ENCODE measurements around the gene RALGAPA2. TPM values are rescaled to one million over a fixed set of nuclear protein-coding genes. Genes with fewer than 3 reads are reported as not detected.

RALGAPA2 gene
- total RNA-seq, 1 donor from 2014 or later = 16.5 TPM

DNA sequence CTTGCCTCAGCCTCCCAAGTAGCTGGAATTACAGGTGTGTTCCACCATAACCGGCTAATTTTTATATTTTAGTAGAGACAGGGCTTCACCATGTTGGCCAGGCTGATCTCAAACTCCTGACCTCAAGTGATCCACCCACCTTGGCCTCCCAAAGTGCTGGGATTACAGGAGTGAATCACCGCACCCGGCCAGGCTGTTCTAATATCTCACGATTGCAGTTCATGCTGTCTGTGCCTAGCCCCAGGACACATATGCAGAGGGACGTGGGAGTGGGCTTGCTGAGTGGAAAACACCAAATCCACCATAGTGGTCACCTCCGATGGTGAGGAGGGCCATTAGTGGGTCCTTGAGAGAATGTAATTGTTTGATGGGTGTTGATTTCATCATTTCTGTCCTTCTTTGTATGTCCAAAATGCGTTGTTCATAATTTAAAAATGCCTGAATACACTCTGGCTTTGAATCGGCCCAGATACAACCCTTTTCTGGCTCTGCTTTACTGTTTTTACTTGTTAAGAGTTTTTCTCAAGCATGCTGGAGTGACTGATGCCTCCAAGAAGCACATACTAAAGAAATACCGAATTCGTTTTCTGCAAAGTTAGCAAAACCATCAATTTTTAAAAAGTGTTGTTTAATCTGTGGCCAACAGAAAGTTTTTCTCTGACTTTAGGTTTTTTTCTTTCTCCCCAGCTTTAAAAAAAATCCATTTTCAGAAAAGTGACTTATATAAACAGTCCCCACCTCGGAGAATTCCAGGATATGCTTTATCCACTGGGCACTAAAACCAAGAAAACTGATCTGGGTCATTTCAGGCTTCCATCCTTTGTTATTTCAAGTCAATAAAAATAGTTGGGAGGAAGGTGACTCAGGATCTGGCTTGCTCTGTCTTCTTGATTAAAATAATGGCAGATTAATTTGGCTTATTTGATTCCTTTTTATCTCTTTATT, 18.8 kb upstream of the RALGAPA2 start:
- ATAC-seq = no peak
- intact Hi-C loops (cut with DNase I) = no loop called here
- DNase-seq (ENCODE audit: missing footprints) = no peak

DNA sequence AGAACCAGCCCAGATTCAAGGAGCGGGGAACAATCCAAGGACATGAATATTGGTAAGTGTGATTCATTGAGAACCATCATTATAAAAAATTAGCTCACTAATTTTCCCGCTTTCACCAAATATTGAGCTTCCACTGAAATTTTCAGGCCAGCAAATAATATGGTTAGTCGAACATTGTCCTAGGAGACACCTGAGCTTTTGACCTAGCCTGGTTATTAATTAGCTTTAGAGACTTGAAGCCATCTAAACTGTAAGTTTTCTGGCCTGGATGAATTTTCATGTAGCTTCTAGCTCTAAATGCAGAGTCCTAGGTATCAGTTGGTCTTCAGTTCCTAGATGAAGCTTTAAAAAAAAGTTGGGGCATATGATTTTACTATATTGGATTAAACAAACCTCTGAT, 17.1 kb upstream of the RALGAPA2 start:
- DNase-seq (ENCODE audit: missing footprints) (no peak), ATAC-seq (no peak)
- intact Hi-C loops (cut with DNase I) = no loop called here

DNA sequence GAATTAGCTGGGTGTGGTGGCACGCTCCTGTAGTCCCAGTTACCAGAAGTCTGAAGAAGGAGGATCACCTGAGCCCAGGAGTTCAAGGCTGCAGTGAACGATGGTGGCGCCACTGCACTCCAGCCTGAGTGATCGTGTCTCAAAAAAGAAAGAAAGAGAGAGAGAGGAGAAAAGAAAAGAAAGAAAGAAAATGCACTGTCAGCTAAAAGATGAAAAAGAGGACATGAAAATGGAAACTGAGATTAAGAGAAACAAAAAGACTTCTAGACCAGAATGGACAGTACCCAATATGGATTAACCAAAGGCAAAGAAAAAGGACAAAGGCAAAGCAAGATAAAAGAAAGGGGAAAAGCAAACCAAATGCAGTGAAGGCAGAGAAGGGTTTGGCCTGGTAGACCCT, 9.0 kb upstream of the RALGAPA2 start:
- ATAC-seq = no peak
- intact Hi-C loops (cut with DNase I) = no loop called here
- DNase-seq (ENCODE audit: missing footprints) = no peak

DNA sequence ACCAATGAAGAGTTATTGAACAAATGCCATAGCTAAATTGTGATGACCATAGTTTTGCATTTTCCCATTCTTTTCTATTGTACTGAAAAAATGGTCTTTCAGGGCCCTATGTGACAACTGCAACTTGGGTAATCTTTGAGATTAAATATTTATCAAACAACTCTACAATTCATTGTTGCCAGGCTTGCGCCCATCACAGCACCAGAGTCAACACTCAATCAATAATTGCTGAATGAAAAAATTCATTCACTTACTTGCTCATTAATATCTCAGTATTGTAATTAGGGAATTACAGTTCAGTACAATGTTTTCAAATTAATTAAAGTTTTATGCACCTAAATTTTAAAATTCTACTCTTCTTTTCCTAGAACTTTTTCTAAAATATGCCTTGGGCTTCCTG, 7.7 kb upstream of the RALGAPA2 start:
- DNase-seq (ENCODE audit: missing footprints) = no peak
- intact Hi-C loops (cut with DNase I) = no loop called here
- no peak for ATAC-seq

DNA sequence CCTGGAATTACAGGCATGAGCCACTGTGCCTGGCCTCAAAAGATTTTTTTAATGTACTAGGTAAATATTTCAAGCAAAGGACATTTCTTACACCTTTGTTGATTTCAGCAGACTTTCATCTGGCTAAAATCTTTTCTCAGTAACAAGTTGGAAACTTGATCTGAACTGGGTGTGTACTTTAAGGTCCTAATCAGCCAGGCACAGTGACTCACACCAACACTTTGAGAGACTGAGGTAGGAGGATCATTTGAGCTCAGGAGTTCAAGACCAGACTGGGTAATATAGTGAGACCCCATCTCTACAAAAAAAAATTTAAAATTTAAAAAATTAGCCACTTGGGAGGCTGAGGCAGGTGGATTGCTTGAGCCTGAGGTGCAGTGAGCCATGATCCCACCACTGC, 7.0 kb upstream of the RALGAPA2 start:
- DNase-seq (ENCODE audit: missing footprints) = no peak
- ATAC-seq = no peak
- intact Hi-C loops (cut with DNase I) = no loop called here

DNA sequence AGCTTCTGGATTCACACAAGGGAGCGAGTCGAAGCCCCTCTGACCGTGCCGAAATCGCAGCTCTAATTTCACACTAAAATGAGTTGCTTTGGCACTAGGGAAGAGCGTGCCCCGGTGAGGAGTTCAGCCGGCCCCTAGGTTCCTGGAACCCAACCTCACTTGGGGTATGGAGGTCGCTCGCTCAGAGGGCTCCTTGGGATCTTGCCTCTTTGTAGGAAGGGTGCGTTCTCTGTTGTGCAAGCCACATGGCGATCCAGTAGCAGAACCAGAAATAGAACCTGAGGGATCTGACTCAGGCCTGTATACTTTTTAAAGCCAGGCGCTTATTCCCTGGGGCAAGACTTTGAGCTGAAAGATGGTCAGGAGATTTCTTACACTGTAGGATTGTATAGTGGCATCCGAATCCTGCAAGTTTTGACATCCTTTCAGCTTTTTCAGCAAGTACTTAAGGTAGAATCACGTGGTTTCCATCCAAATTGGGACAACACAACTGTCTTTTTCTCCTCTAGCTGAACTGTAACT, 861 bp upstream of the RALGAPA2 start:
- ATAC-seq (no peak), DNase-seq (ENCODE audit: missing footprints) (no peak)
- intact Hi-C loops (cut with DNase I) = loop anchor here (5.0 kb wide), 1 partner anchor 44 kb away; no protein-coding TSS in a partner anchor

DNA sequence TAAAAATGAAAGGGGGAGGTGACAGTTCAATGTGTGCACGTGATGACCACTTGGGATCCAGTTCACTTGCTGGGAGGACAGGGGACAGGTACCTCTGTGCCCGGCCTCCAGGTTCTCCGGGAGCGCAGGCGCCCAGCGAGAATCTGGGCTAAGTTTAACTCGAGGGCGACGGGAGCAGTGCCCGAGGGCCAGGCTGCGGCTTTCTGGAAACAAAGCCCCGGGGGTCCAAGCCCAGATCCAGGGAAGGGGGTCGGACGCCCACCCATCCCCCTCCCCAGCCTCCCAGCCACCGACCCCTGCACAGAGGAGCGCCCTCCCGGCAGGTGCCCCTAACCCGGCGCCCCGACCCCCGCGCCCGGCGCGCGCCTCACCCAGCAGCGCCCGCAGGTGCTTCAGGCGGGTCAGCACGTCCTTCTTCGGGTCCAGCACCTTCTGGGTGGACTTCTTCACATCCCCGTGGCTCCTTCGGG, 405 bp downstream of the RALGAPA2 start:
- DNase-seq (ENCODE audit: missing footprints) (no peak), ATAC-seq (no peak)
- intact Hi-C loops (cut with DNase I) = loop anchor here (5.0 kb wide), 1 partner anchor 45 kb away; no protein-coding TSS in a partner anchor

DNA sequence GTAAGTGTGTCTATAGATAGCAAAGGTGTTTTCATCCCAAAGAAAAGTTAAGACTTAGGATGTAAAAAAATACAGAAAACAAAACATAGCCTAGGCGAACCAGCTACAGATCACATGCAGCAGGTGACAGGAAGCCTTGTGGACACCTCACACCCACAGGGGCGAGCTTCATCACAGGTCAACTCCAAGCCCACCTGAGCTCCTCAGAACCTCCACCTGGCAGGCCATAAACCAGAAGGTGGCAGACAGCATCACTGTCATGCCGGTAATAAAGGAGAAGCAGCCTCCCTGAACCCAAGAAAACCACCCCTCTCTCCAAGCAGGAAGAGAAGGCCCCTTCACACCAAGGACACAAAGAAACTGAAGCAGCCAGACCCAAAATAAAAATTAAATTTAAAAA, 1.0 kb downstream of the RALGAPA2 start:
- ATAC-seq (no peak), DNase-seq (ENCODE audit: missing footprints) (no peak)
- intact Hi-C loops (cut with DNase I) = loop anchor here (5.0 kb wide), 1 partner anchor 46 kb away; no protein-coding TSS in a partner anchor

DNA sequence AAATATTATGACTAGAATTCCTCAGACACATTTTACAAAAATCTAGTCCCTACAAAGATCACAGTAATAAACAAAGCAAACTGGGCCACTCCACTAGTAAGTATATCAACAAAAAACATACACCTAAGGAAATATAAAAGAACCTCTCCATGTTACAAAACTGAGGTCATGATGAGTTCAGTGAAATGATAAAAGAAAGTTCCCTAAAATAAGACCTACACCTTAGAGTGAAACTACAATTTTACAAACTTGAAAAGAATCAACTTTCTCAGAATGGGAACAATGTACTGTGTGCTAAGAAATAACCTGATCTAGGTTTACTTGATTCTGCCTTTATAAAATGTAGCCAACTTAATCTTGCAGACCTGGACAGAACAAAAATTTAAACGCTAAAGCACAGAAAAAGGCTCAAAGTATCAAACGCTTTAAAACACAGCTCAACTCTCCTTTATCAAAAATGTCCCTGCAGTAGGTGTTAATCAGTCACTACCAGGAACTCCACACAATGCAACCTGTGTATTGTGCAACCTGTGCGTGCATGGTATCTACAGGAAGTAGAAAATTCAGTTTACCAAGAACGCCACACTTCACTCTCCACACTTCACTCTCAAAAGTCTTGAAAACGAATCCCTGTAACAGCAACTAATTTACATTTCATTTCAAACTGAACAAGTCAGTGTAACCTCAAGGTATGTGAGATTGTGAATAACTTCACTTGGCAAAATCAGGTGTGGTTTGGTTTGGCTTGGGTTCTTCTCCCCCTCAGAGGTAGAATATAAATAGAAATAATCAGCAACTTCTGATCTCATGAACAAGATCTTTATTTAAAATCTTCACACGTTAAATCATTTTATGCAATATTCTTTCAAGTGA, 1.8 kb downstream of the RALGAPA2 start:
- no peak for DNase-seq (ENCODE audit: missing footprints)
- no peak for ATAC-seq
- intact Hi-C loops (cut with DNase I) = loop anchor here (5.0 kb wide), 1 partner anchor 47 kb away; no protein-coding TSS in a partner anchor

DNA sequence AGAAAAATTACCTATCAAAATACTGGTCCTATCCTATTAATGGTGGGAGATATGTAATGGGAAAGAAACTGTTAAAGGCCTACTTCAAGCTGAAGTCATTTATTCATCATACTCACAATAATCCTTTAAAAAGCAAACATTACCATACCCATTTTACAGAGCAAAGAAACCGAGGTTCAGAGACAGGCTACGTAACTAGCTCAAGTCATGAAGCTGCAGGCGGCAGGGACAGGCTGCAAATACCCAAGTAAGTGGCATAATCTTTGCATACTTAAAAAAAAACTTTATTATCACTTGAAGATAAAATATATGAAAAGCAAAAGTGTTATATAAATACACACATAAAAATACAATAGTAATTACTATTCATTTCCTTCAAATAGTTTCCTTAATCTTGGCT, 2.6 kb downstream of the RALGAPA2 start:
- ATAC-seq = no peak
- DNase-seq (ENCODE audit: missing footprints) = no peak
- intact Hi-C loops (cut with DNase I) = loop anchor here (5.0 kb wide), 1 partner anchor 47 kb away; no protein-coding TSS in a partner anchor

DNA sequence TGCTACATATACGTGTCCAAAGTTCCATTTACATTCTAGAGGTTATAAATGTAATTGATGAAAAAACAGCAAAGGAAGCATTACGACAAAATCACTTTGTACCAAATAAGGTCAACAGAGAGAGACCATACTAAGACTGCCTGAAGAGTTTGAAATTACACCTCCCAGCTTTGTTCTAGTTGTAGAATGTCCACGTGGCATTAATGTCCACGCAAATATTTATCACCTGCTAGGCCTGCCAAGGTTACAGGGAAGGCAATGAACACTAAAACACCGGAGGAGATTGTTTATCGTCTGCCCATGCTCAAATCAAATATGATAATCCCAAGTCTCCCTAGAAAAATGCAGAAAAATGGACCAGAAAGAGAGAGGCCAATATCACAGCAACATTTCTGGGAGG, 6.2 kb downstream of the RALGAPA2 start:
- ATAC-seq (no peak), DNase-seq (ENCODE audit: missing footprints) (no peak)
- intact Hi-C loops (cut with DNase I) = no loop called here

DNA sequence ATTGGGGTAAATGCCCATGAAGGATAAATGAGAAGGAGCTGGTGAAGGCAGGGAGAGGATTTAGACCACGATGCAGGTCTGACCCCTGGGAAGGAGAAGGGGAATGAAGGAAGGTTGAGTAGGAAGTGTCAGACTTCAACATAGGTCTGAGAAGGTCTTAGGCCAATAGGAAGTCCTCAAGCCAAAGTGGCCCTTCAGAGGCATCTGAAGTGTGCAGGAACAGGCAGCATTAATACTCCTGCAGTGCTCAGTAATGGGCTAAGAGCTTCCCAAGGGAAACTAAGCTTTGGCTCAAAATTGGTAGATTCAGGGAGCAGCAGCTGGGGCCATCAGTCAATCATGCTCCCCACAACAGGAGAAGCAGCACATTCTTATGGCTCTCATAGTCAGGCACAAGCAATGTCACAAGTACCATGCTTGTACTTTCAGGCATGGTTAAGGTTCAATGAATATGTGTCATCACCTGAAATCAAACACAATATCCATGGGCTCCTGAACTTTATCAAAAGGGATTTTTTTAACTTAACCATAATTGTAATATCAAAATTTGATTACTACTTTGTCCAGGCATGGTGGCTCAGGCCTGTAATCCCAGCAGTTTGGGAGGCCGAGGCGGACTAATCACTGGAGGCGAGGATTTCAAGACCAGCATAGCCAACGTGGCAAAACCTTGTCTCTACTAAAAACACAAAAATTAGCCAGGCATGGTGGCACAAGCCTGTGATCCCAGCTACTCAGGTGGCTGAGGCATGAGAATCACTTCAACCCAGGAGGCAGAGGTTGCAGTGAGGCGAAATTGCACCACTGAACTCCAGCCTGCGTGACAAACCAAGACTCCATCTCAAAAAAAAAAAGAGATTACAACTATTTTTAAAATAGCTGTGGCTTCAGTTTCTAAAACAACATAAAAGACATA, 9.9 kb downstream of the RALGAPA2 start:
- ATAC-seq (no peak), DNase-seq (ENCODE audit: missing footprints) (no peak)
- intact Hi-C loops (cut with DNase I) = no loop called here

DNA sequence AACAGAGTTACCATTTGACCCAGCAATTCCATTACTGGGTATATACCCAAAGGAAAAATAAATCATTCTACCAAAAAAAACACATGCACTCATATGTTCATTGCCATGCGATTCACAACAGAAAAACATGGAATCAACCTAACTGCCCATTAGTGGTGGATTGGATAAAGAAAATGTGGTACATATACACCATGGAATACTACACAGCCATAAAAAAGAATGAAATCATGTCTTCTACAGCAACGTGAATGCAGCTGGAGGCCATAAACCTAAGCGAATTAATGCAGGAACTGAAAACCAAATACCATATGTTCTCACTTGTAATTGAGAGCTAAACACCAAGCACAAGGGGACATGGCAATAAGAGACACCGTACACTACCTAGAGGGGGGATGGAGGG, 12.5 kb downstream of the RALGAPA2 start:
- no peak for DNase-seq (ENCODE audit: missing footprints)
- no peak for ATAC-seq
- intact Hi-C loops (cut with DNase I) = no loop called here

DNA sequence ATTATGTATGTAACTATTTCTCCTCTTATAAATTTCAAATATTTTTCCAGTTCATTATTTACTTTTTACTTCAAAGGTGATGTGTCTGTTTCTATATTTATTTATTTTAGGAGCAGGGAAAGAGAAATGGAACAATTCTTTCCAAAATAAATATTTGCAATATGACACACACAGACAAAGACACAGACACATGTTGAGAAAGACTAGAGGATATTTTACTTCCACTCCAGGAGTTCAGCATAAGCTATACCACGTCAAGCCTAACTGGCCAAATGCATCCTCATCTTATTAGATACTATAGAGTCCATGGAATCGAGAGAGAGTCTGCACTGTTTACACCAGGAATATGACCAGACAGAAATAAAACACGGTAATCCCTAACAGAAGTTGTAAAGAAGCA, 13.3 kb downstream of the RALGAPA2 start:
- intact Hi-C loops (cut with DNase I) = no loop called here

DNA sequence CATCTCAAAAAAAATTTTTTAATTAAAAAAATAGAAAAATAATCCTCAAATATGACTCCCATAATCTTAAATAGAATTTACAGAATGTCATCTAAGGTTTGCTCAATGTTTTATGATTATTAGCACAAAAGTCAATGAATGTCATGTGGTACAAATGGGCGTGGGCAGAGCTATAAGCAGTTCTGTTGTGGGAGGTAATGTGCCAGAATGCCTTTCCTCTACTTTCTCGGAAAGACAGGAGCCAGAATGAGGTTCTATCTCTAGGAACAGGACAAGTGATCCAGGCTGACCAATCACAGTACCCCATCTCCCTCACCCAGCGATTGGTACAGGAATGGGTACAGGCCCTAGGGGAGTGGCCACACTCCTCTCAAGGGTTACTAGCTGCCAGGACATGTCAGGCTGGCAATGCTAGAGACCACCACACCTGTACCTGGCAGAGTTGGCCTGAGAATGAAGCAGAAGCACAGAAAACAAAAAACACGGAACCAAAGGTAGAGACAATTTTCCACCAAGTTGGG, 15.1 kb downstream of the RALGAPA2 start:
- no peak for ATAC-seq
- DNase-seq (ENCODE audit: missing footprints) = no peak
- intact Hi-C loops (cut with DNase I) = no loop called here

More for the DNA sequence above, 13.3 kb downstream of the RALGAPA2 start:
- ATAC-seq (no peak), DNase-seq (ENCODE audit: missing footprints) (no peak)

DNA sequence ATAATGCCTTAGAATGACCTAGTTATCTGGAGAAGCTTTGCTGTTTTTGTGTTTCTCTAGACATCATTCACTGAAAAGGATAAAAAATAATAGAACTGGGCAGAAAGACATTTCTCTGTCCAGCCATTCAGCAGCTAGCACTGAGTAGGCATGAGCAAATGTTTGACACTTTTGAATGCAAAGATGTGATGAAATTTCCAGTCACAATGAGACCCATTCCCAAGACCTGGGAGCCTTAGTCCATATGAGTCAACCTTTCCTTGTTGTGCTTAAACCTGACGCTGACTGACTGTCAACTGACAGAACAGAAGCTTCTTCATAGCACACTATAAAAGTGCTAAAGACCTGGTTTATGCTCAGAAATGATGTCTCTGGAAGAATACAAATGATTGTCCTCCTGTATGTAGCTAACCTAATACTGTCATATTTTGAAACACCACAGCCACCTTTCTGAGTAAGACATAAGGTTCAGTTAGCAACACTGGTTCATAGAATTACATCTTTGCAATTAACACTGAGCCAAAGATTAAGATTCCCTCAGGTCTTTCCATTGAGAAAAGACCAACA, 17.1 kb downstream of the RALGAPA2 start:
- ATAC-seq = no peak
- no peak for DNase-seq (ENCODE audit: missing footprints)
- intact Hi-C loops (cut with DNase I) = no loop called here

DNA sequence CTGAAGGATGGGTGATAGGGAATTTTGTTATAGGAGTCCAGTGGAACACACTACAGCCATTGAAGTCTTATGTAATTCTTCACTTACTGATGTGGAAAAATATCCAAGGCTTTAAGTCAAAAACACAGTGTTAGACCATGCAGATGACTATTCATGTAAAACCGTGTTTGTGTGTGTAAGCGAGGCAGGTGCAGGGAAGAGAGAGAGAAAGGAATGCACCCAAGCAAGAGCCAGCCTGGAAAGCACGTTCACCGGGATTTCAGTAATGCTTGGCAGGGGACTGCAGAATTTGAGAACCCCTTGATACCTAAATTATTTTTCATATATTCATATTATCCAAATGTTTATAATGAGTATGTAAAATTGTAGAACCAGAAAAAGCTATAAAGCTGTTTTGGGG, 17.9 kb downstream of the RALGAPA2 start:
- no peak for ATAC-seq
- intact Hi-C loops (cut with DNase I) = no loop called here
- no peak for DNase-seq (ENCODE audit: missing footprints)

DNA sequence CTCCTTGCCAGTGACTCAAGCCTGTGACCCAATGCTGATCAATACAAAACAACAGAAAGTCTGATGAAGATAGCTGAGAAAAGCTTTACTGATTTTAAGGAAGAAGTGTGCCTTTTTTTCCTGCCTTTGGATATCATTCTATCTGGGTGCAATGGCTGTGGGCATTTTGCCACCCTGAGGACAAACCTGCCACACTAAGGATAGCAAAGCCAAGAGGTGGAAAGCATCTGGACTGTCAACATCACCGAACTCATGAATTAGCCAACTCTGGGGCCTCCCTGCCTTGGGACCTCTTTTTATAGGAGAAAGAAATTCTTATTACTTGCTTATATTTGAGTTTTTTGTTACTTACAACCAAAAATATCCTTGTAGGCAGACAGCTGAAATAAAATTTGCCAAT, 19.9 kb downstream of the RALGAPA2 start:
- no peak for DNase-seq (ENCODE audit: missing footprints)
- no peak for ATAC-seq
- intact Hi-C loops (cut with DNase I) = no loop called here

All from Right ventricle myocardium inferior (tissue), 1 donor.